CD14-positive monocyte (primary cell): ENCODE measurements around the gene RAB24. TPM values are rescaled to one million over a fixed set of nuclear protein-coding genes. Genes with fewer than 3 reads are reported as not detected.

Experiments
- DNase-seq, 3 donors: peaks; one replicate each; pipeline ENCODE4 v3.0.0-alpha.2; 2011 to 2022
- H2AFZ ChIP-seq: 2 replicates; pipeline ENCODE4 v1.6.0; 2012; ENCODE audit warnings: mild to moderate bottlenecking, low read depth, low read length, inconsistent platforms; ENCODE audit not compliant: insufficient read depth, poor library complexity, severe bottlenecking
- H3K27ac ChIP-seq, 2 donors: 1 replicate in 1 of 2; 2 replicates in 1 of 2; pipeline ENCODE4 v1.5.1; 2012 to 2013; ENCODE audit warnings: low read length in 2 of 2, control low read depth in 1 of 2, inconsistent platforms in 1 of 2, low read depth in 1 of 2, mild to moderate bottlenecking in 1 of 2
- H3K27me3 ChIP-seq, 2 donors: one replicate each; pipeline versions ENCODE4 v1.6.0 to v1.6.1; 2011 to 2013; ENCODE audit warnings: low read length in 2 of 2; ENCODE audit not compliant: control insufficient read depth in 2 of 2, insufficient read depth in 2 of 2
- H3K36me3 ChIP-seq, 2 donors: replicated peaks in 1 of 2; 1 replicate in 1 of 2; 2 replicates in 1 of 2; pipeline versions ENCODE4 v1.5.1 to v1.6.1; 2012 to 2013; ENCODE audit warnings: low read length in 2 of 2, control low read depth in 1 of 2, inconsistent platforms in 1 of 2, mild to moderate bottlenecking in 1 of 2; ENCODE audit not compliant: insufficient read depth in 2 of 2, control insufficient read depth in 1 of 2
- H3K4me1 ChIP-seq, 2 donors: 1 replicate in 1 of 2; 2 replicates in 1 of 2; pipeline versions ENCODE4 v1.5.1 to v1.6.1; 2012 to 2013; ENCODE audit warnings: low read length in 2 of 2, control low read depth in 1 of 2, inconsistent platforms in 1 of 2, mild to moderate bottlenecking in 1 of 2, moderate library complexity in 1 of 2; ENCODE audit not compliant: insufficient read depth in 2 of 2, control insufficient read depth in 1 of 2
- H3K4me2 ChIP-seq: replicated peaks from 2 replicates; pipeline ENCODE3; 2012; ENCODE audit warnings: low read length, moderate library complexity, mild to moderate bottlenecking; ENCODE audit not compliant: poor library complexity, severe bottlenecking; ENCODE audit errors: extremely low read depth
- H3K4me3 ChIP-seq, 3 experiments: fragments of 200-600 bp in 1 of 3; sonication (generic) in 1 of 3; replicated peaks in 1 of 3; 1 replicate in 2 of 3; 2 replicates in 1 of 3; pipeline ENCODE4 v1.5.1; 2011 to 2013; ENCODE audit warnings: low read length in 3 of 3, mild to moderate bottlenecking in 3 of 3, control low read depth in 2 of 3, low read depth in 2 of 3, inconsistent platforms in 1 of 3, moderate library complexity in 1 of 3
- H3K79me2 ChIP-seq: 2 replicates; pipeline ENCODE4 v1.6.0; 2012; ENCODE audit warnings: mild to moderate bottlenecking, control low read depth, inconsistent platforms, low read length, moderate library complexity; ENCODE audit not compliant: insufficient read depth
- H3K9ac ChIP-seq: 2 replicates; pipeline ENCODE4 v1.6.0; 2017; ENCODE audit warnings: low read length, mild to moderate bottlenecking; ENCODE audit not compliant: insufficient read depth, poor library complexity, severe bottlenecking
- H3K9me3 ChIP-seq, 2 donors: replicated peaks in 1 of 2; 1 replicate in 1 of 2; 2 replicates in 1 of 2; pipeline versions ENCODE4 v1.5.1 to v1.6.1; 2012 to 2013; ENCODE audit warnings: low read length in 2 of 2, control low read depth in 1 of 2; ENCODE audit not compliant: control insufficient read depth in 1 of 2, insufficient read depth in 1 of 2
- H4K20me1 ChIP-seq: 2 replicates; pipeline ENCODE4 v1.6.0; 2012; ENCODE audit warnings: mild to moderate bottlenecking, low read length, control low read depth, moderate library complexity; ENCODE audit not compliant: insufficient read depth
- H3K27ac Mint-ChIP-seq, 7 donors: one replicate each; pipeline ENCODE4 v1.8.0; 2020; ENCODE audit warnings: mild to moderate bottlenecking in 7 of 7, mixed read lengths in 7 of 7, moderate library complexity in 6 of 7, inconsistent platforms in 2 of 7
- H3K27me3 Mint-ChIP-seq, 3 donors: one replicate each; pipeline ENCODE4 v1.8.0; 2021 to 2022; ENCODE audit warnings: low read depth in 3 of 3, mild to moderate bottlenecking in 3 of 3, mixed read lengths in 3 of 3, moderate library complexity in 3 of 3, inconsistent platforms in 1 of 3
- H3K36me3 Mint-ChIP-seq, 2 donors: one replicate each; pipeline ENCODE4 v1.8.0; 2020; ENCODE audit warnings: mixed read lengths in 2 of 2, inconsistent platforms in 1 of 2, mild to moderate bottlenecking in 1 of 2
- H3K4me1 Mint-ChIP-seq: one replicate; pipeline ENCODE4 v1.8.0; 2020; ENCODE audit warnings: mild to moderate bottlenecking, mixed read lengths
- H3K4me3 Mint-ChIP-seq, 2 donors: one replicate each; pipeline ENCODE4 v1.8.0; 2020; ENCODE audit warnings: mild to moderate bottlenecking in 2 of 2, mixed read lengths in 2 of 2, moderate library complexity in 1 of 2
- H3K9me3 Mint-ChIP-seq, 7 donors: one replicate each; pipeline ENCODE4 v1.8.0; 2020 to 2022; ENCODE audit warnings: mixed read lengths in 7 of 7, mild to moderate bottlenecking in 6 of 7, moderate library complexity in 6 of 7, inconsistent platforms in 2 of 7
- CTCF ChIP-seq: fragments of 200-600 bp; IDR thresholded peaks from one replicate; pipeline ENCODE4 v1.8.0; 2022; ENCODE audit warnings: antibody characterized with exemption, mild to moderate bottlenecking
- WGBS: methylation state at CpG from one replicate; pipeline ENCODE4 v1.1.5; 2013; ENCODE audit warnings: missing lambda C conversion rate; ENCODE audit not compliant: insufficient coverage; 5-methylcytosine and 5-hydroxymethylcytosine counted together
- intact Hi-C, 2 donors: fragments of 100-400 bp; cut with micrococcal nuclease; formaldehyde crosslinking; loops; one replicate each; pipeline versions ENCODE4 v1.15.0 to v1.15.1; 2023
- polyA plus RNA-seq, 3 donors: library from polyadenylated mRNA; depleted of rRNA in 1 of 3; unstranded in 2 of 3; stranded (reverse) in 1 of 3; fragments of 300-500 nt in 2 of 3; fragments of >200 nt in 1 of 3; fragmentation: Illumina TruSeq in 2 of 3; gene quantifications; 1 replicate in 2 of 3; 2 replicates in 1 of 3; pipeline ENCODE4 v1.2.3, GENCODE V29; 2012 to 2021

Gene RAB24
- polyA plus RNA-seq, 3 donors = 74.3 to 465 (median 94.4) TPM

- Histone ChIP-seq H3K9ac (no peak overlapping the region), H3K79me2 (no peaks in the 10 kb centered on the region), H3K27ac (no peak overlapping the region), H2AFZ (no peak overlapping the region), H3K27me3 (no peaks in the 10 kb centered on the region), H4K20me1 (peaks cover 39% of the 10 kb centered on the region), H3K4me1 (peaks cover 5 to 17% of the 10 kb centered on the region in 2 donors), H3K4me2 (no peak overlapping the region), H3K9me3 (no peaks in the 10 kb centered on the region), H3K4me3 (no peak overlapping the region), H3K36me3 (peaks cover 40 to 69% of the 10 kb centered on the region in 2 donors)
- H3K4me3 Mint-ChIP-seq = no peak overlapping the region
- intact Hi-C loops = no loop called here
- 87% methylated on average over 9 of the region's 19 CpGs for WGBS
- H3K36me3 Mint-ChIP-seq = peaks cover 58 to 85% of the 10 kb centered on the region in 2 donors
- no peaks in the 10 kb centered on the region for H3K9me3 Mint-ChIP-seq
- peaks cover 32% of the 10 kb centered on the region for H3K4me1 Mint-ChIP-seq
- no peak for DNase-seq
- no peak overlapping the region for H3K27ac Mint-ChIP-seq
- H3K27me3 Mint-ChIP-seq = peaks cover 2 to 8% (median 3%) of the 10 kb centered on the region in 3 donors
- no peak for TF ChIP-seq CTCF
Observed at GRCh38 chr5:177328545-177329231, 25.2 kb upstream of the RAB24 start.

GRCh38 chr5:177327539-177328522 is 24.3 kb upstream of the RAB24 start:
- H3K4me3 ChIP-seq = no peak overlapping the region
- no peaks in the 10 kb centered on the region for H3K9me3 Mint-ChIP-seq
- 59% methylated on average over 18 of the region's 28 CpGs for WGBS
- peaks cover 32 to 60% of the 10 kb centered on the region in 2 donors for H3K36me3 ChIP-seq
- peak overlapping the region in 2 of 7 donors; percentile 9 to 60 for H3K27ac Mint-ChIP-seq
- peaks cover 30% of the 10 kb centered on the region for H4K20me1 ChIP-seq
- peaks cover 2 to 8% (median 2%) of the 10 kb centered on the region in 3 donors for H3K27me3 Mint-ChIP-seq
- H3K4me2 ChIP-seq = no peak overlapping the region
- no peak overlapping the region for H3K27ac ChIP-seq
- no peak overlapping the region for H3K9ac ChIP-seq
- no peaks in the 10 kb centered on the region for H3K9me3 ChIP-seq
- no peaks in the 10 kb centered on the region for H3K27me3 ChIP-seq
- no peak for DNase-seq
- intact Hi-C loops = no loop called here
- no peak for TF ChIP-seq CTCF
- H3K36me3 Mint-ChIP-seq = peaks cover 49 to 77% of the 10 kb centered on the region in 2 donors
- peaks cover 34% of the 10 kb centered on the region for H3K4me1 Mint-ChIP-seq
- no peaks in the 10 kb centered on the region for H3K79me2 ChIP-seq
- H2AFZ ChIP-seq = no peak overlapping the region
- peak overlapping the region in 1 of 2 donors; percentile 21 for H3K4me3 Mint-ChIP-seq
- H3K4me1 ChIP-seq = peaks cover 5 to 21% of the 10 kb centered on the region in 2 donors
